Activated CD4-positive, alpha-beta memory T cell treated with anti-CD3 and anti-CD28 coated beads for 36 hours (primary cell): ENCODE data around the gene SMAD3. TPM values are rescaled to one million over a fixed set of nuclear protein-coding genes. Genes with fewer than 3 reads are reported as not detected.
A peak's percentile ranks its signal among the peaks of the same experiment; 100 is the strongest.

Experiments used
- CTCF ChIA-PET: fragments of 350-600 bp; sonication (Branson Sonifier 250); formaldehyde crosslinking; loops from one replicate; lab custom pipeline; 2021; ENCODE audit warnings: antibody characterized with exemption, inconsistent platforms; lab: Charles Lee
- POLR2A ChIA-PET: fragments of 350-600 bp; sonication (Branson Sonifier 250); formaldehyde crosslinking; loops from one replicate; lab custom pipeline; 2021; ENCODE audit warnings: antibody characterized with exemption; lab: Charles Lee
- DNase-seq: peaks from one replicate; pipeline ENCODE4 v3.0.0-alpha.2; 2020
- H3K27ac Mint-ChIP-seq: one replicate; pipeline ENCODE4 v1.8.0; 2021; ENCODE audit warnings: mixed read lengths
- H3K27me3 Mint-ChIP-seq: one replicate; pipeline ENCODE4 v1.8.0; 2021; ENCODE audit warnings: mixed read lengths
- H3K36me3 Mint-ChIP-seq: one replicate; pipeline ENCODE4 v1.8.0; 2021; ENCODE audit warnings: mixed read lengths
- H3K4me1 Mint-ChIP-seq: one replicate; pipeline ENCODE4 v1.8.0; 2021; ENCODE audit warnings: low read depth, mixed read lengths
- H3K4me3 Mint-ChIP-seq: one replicate; pipeline ENCODE4 v1.8.0; 2021; ENCODE audit warnings: mild to moderate bottlenecking, mixed read lengths
- H3K9me3 Mint-ChIP-seq: one replicate; pipeline ENCODE4 v1.8.0; 2021; ENCODE audit warnings: mixed read lengths
- intact Hi-C: fragments of 100-400 bp; cut with micrococcal nuclease; formaldehyde crosslinking; loops from one replicate; pipeline ENCODE4 v1.15.1; 2023
- total RNA-seq, 2 experiments: library from RNA; stranded (reverse); gene quantifications; one replicate each; pipeline ENCODE4 v1.2.3, GENCODE V29; 2021

Gene SMAD3
- total RNA-seq, 2 experiments from 2014 or later = 50.2 to 50.5 TPM

DNA sequence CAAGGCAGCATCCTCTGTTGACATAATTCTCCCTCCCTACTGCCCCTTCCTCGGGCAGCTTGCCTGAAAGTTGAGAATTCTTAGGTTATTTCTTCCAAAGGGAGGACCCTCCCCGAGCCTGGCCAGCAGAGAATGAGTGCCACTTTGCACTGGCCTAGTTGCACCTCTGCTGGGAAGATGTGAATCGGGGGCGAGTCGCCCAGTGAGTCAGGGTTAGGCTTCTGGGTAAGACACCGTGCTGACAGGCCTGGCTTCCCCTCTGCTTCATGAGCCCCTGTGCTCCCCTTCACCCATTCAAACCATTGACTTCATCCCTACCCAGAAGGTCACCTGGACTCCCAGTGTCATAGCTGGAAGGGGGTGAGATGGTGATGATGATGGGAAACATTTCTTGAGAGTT is 106.8 kb downstream of the SMAD3 start:
- Mint-ChIP-seq H3K9me3 (no peaks in the 10 kb centered on the region), H3K27me3 (no peaks in the 10 kb centered on the region), H3K4me1 (peaks cover 77% of the 10 kb centered on the region), H3K36me3 (peaks cover 47% of the 10 kb centered on the region), H3K4me3 (no peak overlapping the region), H3K27ac (peak overlapping the region; percentile 84)
- POLR2A ChIA-PET = no interaction called here
- peak; percentile 73 for DNase-seq
- intact Hi-C loops = no loop called here
- CTCF ChIA-PET = no interaction called here

DNA sequence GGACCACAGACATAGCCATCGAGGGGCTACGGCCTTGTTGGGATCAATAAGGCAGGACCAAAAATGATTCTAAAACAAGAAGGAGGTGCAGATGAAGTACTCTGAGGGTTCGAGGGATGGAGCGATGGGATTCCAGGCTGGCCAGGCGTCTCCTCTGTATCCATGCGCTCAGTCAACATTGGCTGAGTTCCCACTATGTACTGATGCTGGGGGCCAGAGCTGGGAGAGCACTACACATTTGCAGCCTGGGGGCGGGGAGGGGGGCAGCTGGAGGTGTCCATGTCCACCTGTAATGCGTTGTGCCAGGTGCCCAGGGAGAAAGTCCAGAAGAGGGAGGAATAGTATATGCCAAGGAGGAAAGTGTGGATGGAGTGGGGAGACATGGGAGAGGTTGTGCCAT is 107.6 kb downstream of the SMAD3 start:
- no peaks in the 10 kb centered on the region for H3K27me3 Mint-ChIP-seq
- no peak overlapping the region for H3K4me3 Mint-ChIP-seq
- no peaks in the 10 kb centered on the region for H3K9me3 Mint-ChIP-seq
- peaks cover 47% of the 10 kb centered on the region for H3K36me3 Mint-ChIP-seq
- peak overlapping the region; percentile 84 for H3K27ac Mint-ChIP-seq
- peaks cover 77% of the 10 kb centered on the region for H3K4me1 Mint-ChIP-seq
- POLR2A ChIA-PET = no interaction called here
- DNase-seq = no peak
- CTCF ChIA-PET = no interaction called here
- intact Hi-C loops = no loop called here

DNA sequence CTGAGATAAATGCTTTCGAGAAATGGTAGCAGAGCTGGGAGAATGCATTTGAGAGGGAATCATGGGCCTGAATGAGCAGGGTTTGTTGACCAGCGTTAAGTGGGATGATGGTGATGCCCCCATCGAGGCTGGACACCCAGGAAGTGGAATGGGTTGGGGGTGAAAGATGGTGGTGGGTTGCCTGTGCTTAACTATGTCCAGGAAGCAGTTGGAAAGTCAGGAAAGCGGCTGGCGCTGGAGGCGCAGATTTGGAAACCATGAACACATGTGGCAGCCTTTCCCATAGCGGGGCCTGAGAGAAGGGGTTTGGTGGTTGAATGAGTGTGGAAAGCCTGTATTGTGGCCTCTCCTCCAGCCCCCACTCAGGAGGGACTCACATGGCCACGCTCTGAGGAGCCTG is 108.4 kb downstream of the SMAD3 start:
- intact Hi-C loops = loop anchor here (2.0 kb wide), 1 partner anchor 105 kb away; no protein-coding TSS in a partner anchor
- DNase-seq = no peak
- H3K4me1 Mint-ChIP-seq = peaks cover 73% of the 10 kb centered on the region
- H3K27ac Mint-ChIP-seq = peak overlapping the region; percentile 79
- ChIA-PET CTCF (no interaction called here), POLR2A (interaction anchor here (1.5 kb wide), 1 partner anchor 71 kb away, joined by 4 read pairs; no protein-coding TSS in a partner anchor)
- H3K27me3 Mint-ChIP-seq = no peaks in the 10 kb centered on the region
- H3K4me3 Mint-ChIP-seq = no peak overlapping the region
- H3K36me3 Mint-ChIP-seq = peaks cover 42% of the 10 kb centered on the region
- H3K9me3 Mint-ChIP-seq = no peaks in the 10 kb centered on the region

DNA sequence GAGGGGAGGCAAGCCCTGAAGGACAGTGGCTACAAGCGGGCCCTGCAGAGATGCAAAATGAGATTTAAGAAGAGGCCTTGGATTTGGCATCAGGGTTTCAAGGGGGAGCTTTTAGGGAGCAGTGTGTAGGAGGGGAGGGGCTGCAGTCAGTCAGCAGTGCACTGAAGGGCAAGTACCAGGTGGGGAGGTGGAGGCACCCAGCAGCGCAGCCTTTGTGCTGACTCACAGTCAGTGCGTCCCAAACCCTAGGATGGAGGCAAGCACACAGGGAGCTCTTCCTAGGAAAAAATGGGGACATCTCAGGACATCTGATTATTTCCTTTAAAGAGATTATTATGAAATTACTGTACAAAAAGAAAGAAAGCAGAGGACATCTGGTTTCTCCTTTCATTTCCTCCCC is 109.0 kb downstream of the SMAD3 start:
- Mint-ChIP-seq H3K9me3 (no peaks in the 10 kb centered on the region), H3K4me1 (peaks cover 75% of the 10 kb centered on the region), H3K36me3 (peaks cover 41% of the 10 kb centered on the region), H3K27ac (peak overlapping the region; percentile 79), H3K4me3 (no peak overlapping the region), H3K27me3 (no peaks in the 10 kb centered on the region)
- DNase-seq = no peak
- POLR2A ChIA-PET = interaction anchor here (0.9 to 2.1 kb wide), 7 partner anchors 40 to 109 kb away, joined by 3 to 7 read pairs (median 4); partner anchors contain the start of gene SMAD3
- CTCF ChIA-PET = interaction anchor here (1.1 kb wide), 1 partner anchor 68 kb away, joined by 3 read pairs; no protein-coding TSS in a partner anchor
- intact Hi-C loops = loop anchor here (2.0 kb wide), 1 partner anchor 106 kb away; no protein-coding TSS in a partner anchor

DNA sequence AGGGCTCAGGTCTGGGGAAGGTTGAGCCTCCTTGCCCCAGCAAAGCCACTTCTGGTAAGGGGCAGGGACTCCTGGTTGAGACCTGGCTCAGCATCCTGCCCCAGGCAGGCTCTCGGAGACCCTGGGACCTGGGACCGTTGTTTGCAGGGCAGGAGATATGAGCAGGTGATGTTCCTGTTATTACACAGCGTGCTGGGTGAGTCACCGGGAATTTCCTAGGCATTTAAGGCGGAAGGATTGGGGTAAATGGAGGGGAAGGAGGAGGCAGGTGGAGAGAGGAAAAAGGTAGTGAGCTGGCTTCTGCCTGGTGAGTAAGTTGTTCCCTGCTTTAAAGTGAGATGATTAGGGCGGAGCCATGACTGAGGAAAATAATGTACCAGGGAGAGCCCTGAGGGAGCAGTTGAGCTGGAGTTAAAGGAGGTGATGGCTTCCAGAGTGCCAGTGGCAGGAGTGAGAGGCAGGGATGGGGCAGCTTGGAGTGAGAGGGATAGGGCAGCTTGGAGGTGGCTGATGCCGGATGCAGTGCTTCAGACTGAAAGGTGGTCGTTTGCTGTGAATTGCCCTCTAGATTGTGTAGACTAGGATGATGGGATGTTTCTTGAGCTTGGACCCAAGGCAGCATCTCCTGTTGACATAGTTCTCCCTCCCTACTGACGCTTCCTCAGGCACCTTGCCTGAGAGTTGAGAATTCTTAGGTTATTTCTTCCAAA is 109.6 kb downstream of the SMAD3 start:
- H3K9me3 Mint-ChIP-seq = no peaks in the 10 kb centered on the region
- ChIA-PET CTCF (interaction anchor here (1.0 to 1.4 kb wide), 3 partner anchors 68 to 229 kb away, joined by 3 to 9 read pairs (median 4); no protein-coding TSS in a partner anchor), POLR2A (interaction anchor here (0.9 to 2.1 kb wide), 7 partner anchors 40 to 109 kb away, joined by 3 to 7 read pairs (median 4); partner anchors contain the start of gene SMAD3)
- peak overlapping the region; percentile 79 for H3K27ac Mint-ChIP-seq
- intact Hi-C loops = loop anchor here (1.0 to 5.0 kb wide), 6 partner anchors 25 to 106 kb away; no protein-coding TSS in a partner anchor
- H3K4me3 Mint-ChIP-seq = no peak overlapping the region
- DNase-seq = peak; percentile 78
- H3K4me1 Mint-ChIP-seq = peaks cover 70% of the 10 kb centered on the region
- peaks cover 46% of the 10 kb centered on the region for H3K36me3 Mint-ChIP-seq
- no peaks in the 10 kb centered on the region for H3K27me3 Mint-ChIP-seq

DNA sequence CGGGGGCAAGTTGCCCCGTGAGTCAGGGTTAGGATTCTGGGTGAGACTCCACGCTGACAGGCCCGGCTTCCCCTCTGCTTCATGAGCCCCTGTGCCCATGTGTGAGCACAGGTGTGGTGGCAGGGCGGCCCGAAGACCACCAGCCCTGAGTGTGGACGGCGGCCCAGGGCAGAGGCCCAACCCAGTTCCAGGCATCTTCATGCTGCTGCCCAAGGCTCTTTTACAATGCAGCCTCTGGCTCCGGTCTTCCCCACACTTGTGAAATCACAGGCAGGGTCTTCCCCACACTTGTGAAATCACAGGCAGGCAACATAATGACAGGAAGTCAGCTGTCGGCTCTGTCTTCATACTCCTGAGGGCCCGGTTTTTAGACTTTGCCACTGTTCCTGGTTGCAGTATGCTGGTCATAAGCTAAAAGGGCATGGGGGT is 110.3 kb downstream of the SMAD3 start:
- Mint-ChIP-seq H3K36me3 (peaks cover 40% of the 10 kb centered on the region), H3K4me1 (peaks cover 65% of the 10 kb centered on the region), H3K9me3 (no peaks in the 10 kb centered on the region), H3K4me3 (no peak overlapping the region), H3K27ac (peak overlapping the region; percentile 79), H3K27me3 (no peaks in the 10 kb centered on the region)
- ChIA-PET CTCF (interaction anchor here (1.0 to 1.4 kb wide), 2 partner anchors 95 to 229 kb away, joined by 4 to 9 read pairs; no protein-coding TSS in a partner anchor), POLR2A (interaction anchor here (0.9 to 2.1 kb wide), 6 partner anchors 41 to 110 kb away, joined by 3 to 7 read pairs (median 4); partner anchors contain the start of gene SMAD3)
- peak; percentile 77 for DNase-seq
- intact Hi-C loops = loop anchor here (1.0 to 5.0 kb wide), 6 partner anchors 25 to 107 kb away; no protein-coding TSS in a partner anchor

DNA sequence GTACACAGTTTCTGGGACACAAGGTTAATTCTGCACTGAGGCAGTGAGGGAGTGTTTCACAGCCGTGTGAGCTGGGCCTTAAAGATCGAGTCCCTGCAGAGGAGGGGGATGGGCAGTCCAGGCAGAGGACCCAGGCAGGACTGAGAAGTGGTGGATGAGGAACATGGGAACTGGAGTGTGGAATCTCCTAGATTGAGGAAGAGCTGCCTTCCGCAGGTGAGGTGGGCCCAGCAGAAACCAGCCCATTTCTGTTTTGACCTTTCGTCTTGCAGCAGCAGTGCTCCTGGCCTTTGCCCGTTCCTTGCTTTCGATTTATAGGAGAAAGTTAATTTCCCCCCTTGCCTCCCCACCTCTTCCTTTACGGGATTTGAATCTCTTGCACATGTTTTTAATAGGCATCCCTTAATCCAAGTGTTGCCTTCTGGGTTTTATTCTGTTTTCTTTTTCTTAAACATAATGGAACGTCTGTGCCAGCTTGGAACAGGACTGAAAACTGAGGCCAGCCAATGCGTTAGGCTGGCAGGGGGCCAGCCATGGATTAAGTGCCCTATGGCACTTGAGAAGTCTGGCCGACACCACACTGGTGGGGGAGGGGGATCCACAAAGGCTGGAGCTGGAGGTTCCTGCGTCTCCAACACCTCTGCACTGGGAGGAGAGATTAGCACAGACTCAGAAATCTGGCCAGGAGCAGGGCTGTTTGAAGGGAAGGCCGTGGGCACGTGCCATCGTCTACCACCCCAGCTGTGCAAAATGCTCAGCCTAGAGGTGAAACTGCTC is 111.0 kb downstream of the SMAD3 start:
- Mint-ChIP-seq H3K4me1 (peaks cover 60% of the 10 kb centered on the region), H3K36me3 (peaks cover 34% of the 10 kb centered on the region), H3K9me3 (no peaks in the 10 kb centered on the region), H3K4me3 (no peak overlapping the region), H3K27ac (peak overlapping the region; percentile 79), H3K27me3 (no peaks in the 10 kb centered on the region)
- ChIA-PET POLR2A (interaction anchor here (1.7 to 2.1 kb wide), 2 partner anchors 55 to 75 kb away, joined by 6 to 7 read pairs; no protein-coding TSS in a partner anchor), CTCF (interaction anchor here (1.4 to 1.6 kb wide), 2 partner anchors 64 to 230 kb away, joined by 4 to 9 read pairs; no protein-coding TSS in a partner anchor)
- DNase-seq = no peak
- intact Hi-C loops = loop anchor here (5.0 kb wide), 2 partner anchors 44 to 89 kb away; no protein-coding TSS in a partner anchor

DNA sequence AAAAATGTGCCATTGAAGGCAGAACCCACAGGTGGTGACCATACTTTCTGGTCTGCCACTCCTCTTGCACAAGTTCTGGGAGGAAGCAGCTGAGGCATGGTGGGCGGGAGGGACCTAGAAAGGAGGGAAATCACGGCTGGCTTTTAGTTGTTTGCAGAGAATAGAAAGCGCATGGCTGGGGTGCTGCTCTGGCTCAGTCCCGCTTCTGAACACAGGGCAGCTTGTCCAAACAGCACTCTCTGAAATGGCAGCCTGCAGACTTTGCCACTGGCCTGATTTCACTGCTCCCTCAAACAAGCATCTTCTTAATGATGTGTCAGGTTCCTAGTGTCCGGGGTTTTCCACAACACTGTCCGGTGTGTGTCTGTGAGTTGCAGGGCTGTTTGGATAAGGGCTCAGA is 112.3 kb downstream of the SMAD3 start:
- Mint-ChIP-seq H3K27me3 (no peaks in the 10 kb centered on the region), H3K4me1 (peaks cover 47% of the 10 kb centered on the region), H3K36me3 (peaks cover 35% of the 10 kb centered on the region), H3K4me3 (no peak overlapping the region), H3K27ac (no peak overlapping the region), H3K9me3 (no peaks in the 10 kb centered on the region)
- peak; percentile 29 for DNase-seq
- ChIA-PET CTCF (interaction anchor here (1.6 kb wide), 1 partner anchor 62 kb away, joined by 4 read pairs; no protein-coding TSS in a partner anchor), POLR2A (no interaction called here)
- intact Hi-C loops = loop anchor here (5.0 kb wide), 2 partner anchors 45 to 90 kb away; no protein-coding TSS in a partner anchor

DNA sequence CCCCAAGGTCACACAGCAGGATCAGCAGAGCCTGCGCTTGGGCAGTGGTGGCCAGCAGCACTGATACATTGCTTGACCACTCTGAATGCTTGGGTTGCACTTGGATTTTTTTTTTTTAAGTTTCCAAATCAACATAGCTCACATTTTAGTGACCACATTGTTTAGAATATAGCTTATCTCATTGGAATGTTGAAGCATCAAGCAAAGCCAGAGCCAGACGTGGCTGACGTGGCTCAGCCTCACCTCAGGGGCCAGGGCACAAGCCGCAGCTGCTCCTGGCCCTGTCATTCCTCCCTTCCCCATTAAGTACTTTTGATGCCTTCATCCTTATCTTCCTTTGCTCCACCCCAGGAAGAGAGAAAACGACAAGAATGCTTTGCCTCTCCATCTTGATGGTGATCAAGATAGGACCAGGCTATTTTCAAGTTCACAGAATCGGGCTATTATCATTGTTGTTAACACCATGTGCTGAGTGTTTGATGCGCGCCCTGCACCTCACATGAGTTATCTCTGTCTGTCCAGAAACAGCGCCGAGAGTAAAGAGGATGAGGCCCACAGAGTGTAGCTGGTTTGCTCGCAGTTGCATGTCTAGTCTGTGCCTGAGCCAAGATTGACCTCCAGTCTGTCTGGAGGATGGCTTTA is 113.3 kb downstream of the SMAD3 start:
- Mint-ChIP-seq H3K36me3 (peaks cover 34% of the 10 kb centered on the region), H3K27me3 (no peaks in the 10 kb centered on the region), H3K4me1 (peaks cover 37% of the 10 kb centered on the region), H3K9me3 (no peaks in the 10 kb centered on the region), H3K27ac (no peak overlapping the region), H3K4me3 (no peak overlapping the region)
- intact Hi-C loops = loop anchor here (5.0 kb wide), 2 partner anchors 46 to 91 kb away; no protein-coding TSS in a partner anchor
- ChIA-PET CTCF (no interaction called here), POLR2A (no interaction called here)
- no peak for DNase-seq

DNA sequence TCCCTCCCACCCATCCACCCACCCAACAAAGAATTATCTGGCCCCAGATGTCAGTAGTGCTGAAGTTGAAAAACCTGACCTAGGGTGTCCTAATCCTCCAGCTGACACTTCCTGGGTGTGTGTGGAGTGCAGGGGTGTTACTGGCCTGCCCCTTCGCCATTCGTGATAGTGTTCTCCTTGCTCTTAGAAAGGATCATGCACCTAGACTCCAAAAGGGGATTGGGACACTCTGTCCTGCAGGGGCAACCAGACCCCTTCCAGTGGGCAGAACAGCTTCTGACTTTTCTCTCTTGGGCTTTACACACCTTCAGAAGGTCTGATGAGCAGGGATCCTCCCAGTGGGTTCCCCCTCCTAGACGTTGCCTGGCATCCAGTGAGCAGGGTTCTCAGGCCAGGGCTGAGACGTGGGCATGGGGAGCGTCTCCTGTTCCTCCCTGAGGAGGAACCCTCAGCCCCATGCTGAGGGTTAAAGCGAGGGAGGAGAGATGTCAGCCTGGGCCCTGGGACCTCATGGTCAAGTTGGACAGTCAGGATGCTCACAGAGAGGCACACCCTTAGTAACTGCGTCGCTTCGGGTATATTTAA is 114.1 kb downstream of the SMAD3 start:
- Mint-ChIP-seq H3K27me3 (no peaks in the 10 kb centered on the region), H3K9me3 (no peaks in the 10 kb centered on the region), H3K27ac (peak overlapping the region; percentile 52), H3K4me1 (peaks cover 29% of the 10 kb centered on the region), H3K4me3 (no peak overlapping the region), H3K36me3 (peaks cover 29% of the 10 kb centered on the region)
- ChIA-PET POLR2A (no interaction called here), CTCF (no interaction called here)
- intact Hi-C loops = loop anchor here (5.0 kb wide), 2 partner anchors 47 to 92 kb away; no protein-coding TSS in a partner anchor
- DNase-seq = no peak

DNA sequence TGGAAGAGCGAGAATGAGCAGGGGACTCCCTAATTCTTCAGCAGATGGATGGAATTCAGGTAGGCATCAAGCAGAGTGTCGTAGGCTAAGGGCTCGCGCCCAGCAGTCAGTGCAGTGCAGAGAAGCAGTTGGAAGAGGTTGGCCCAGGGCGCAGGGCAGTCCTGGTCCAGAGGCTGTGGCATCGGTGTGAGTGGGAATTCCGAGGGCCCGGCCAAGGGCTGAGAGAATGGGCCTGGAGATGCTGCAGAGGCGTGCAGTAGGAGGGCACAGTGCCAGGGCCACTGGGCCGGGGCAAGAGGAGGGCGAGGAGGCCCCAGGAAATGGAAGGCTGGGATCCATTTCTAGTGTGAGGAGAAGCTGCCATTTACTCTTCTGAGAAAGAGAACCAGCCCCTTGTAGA is 114.6 kb downstream of the SMAD3 start:
- no peak for DNase-seq
- Mint-ChIP-seq H3K36me3 (peaks cover 29% of the 10 kb centered on the region), H3K4me1 (peaks cover 24% of the 10 kb centered on the region), H3K4me3 (no peak overlapping the region), H3K27me3 (no peaks in the 10 kb centered on the region), H3K9me3 (no peaks in the 10 kb centered on the region), H3K27ac (peak overlapping the region; percentile 52)
- intact Hi-C loops = no loop called here
- CTCF ChIA-PET = no interaction called here
- POLR2A ChIA-PET = no interaction called here
